Measurements from ENCODE around the gene TMEM250.

The TMEM250 gene

DNA sequence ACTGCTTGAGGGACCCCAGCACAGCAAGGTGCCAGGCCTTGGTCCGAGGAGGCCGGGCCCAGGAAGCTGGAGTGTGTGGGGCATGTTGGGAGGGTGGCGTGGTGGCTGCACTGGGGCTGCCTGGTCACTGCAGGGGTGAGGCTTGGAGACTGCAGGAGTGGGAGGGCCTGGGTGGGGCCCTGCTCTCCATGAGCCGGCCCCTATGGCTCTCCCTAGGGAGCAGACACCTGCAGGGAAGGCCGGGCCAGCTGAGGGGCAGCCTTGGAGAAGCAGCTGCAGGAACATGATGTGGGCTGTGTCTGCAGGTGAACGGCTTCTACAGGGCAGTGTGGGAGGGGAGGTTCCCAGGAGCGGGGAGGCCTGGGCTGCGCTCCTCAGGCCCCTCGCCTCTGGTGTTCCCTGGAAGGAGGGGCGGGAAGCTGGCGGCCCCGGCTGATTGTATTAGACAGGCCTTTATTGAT is 41.7 kb upstream of the TMEM250 start:
- H3K4me2 ChIP-seq (ENCODE audit: low read length, poor library complexity, severe bottlenecking): no peak overlapping the region
- 79% methylated on average over 8 of the region's 12 CpGs for WGBS

DNA sequence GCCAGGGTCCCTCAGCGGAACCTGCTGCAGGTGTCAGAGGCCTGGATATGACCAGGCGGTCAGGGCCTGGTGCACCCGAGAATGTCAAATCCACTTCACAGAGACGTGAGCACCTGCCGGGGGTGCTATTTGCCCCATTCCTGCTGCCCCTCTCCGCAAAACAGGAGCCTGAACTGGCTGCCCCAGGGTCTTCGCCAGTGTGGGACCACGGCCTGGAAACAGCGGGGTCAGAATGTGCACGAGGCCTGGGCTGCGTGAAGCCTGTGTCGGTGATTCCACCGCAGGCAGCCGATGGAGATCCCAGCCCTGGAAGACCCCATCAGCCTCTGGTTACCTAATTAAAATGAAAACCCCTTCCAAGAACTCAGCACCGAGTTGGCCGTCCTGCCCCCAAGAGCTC is 41.2 kb upstream of the TMEM250 start:
- Histone ChIP-seq H3K4me1 (ENCODE audit: control insufficient read depth, insufficient read depth, low read depth, low read length) (peaks cover 10% of the 10 kb centered on the region), H3K79me1 (replicated peaks; ENCODE audit: low read length, poor library complexity, severe bottlenecking) (no peaks in the 10 kb centered on the region), H2AFZ (ENCODE audit: low read depth, low read length) (no peak overlapping the region), H3K27ac (ENCODE audit: low read length, poor library complexity, severe bottlenecking) (no peak overlapping the region), H2BK120ac (ENCODE audit: low read depth, low read length) (no peak overlapping the region), H3K27me3 (ENCODE audit: control insufficient read depth in 1 of 2, insufficient read depth in 1 of 2, low read length in 2 of 2) (peaks cover 43 to 75% of the 10 kb centered on the region in 2 experiments), H3K14ac (ENCODE audit: low read length in 2 of 2) (no peak overlapping the region), H3K9me3 (ENCODE audit: control insufficient read depth, low read length) (peaks cover 5% of the 10 kb centered on the region), H3K9ac (ENCODE audit: low read length) (no peak overlapping the region), H3K4ac (ENCODE audit: low read depth in 1 of 2, low read length in 2 of 2) (no peak overlapping the region), H3K4me2 (ENCODE audit: low read length, poor library complexity, severe bottlenecking) (no peak overlapping the region), H2BK15ac (ENCODE audit: low read depth, poor library complexity, severe bottlenecking) (no peak overlapping the region), H4K8ac (ENCODE audit: low read length) (no peak overlapping the region), H3K23ac (ENCODE audit: low read length in 2 of 2) (no peak overlapping the region), H2BK12ac (ENCODE audit: low read length in 2 of 2) (no peak overlapping the region), H2BK5ac (ENCODE audit: low read depth, low read length, poor library complexity, severe bottlenecking) (no peak overlapping the region), H3K36me3 (ENCODE audit: control insufficient read depth in 1 of 2, insufficient read depth in 2 of 2, low read depth in 1 of 2, low read length in 2 of 2) (no peaks in the 10 kb centered on the region), H4K91ac (ENCODE audit: low read length) (no peak overlapping the region), H3K18ac (ENCODE audit: low read depth in 1 of 2, low read length in 2 of 2) (no peak overlapping the region), H3K4me3 (ENCODE audit: insufficient read depth in 1 of 2, low read depth in 1 of 2, low read length in 2 of 2) (no peak overlapping the region), H2AK5ac (ENCODE audit: low read length, severe bottlenecking) (no peak overlapping the region)
- WGBS: 86% methylated on average over 16 of the region's 16 CpGs
- DNase-seq: no peak

More for the DNA sequence above, 41.7 kb upstream of the TMEM250 start:
- no peak overlapping the region for H3K27ac ChIP-seq (ENCODE audit: low read length, poor library complexity, severe bottlenecking)
- H3K23ac ChIP-seq (ENCODE audit: low read length in 2 of 2): no peak overlapping the region
- no peak overlapping the region for H4K8ac ChIP-seq (ENCODE audit: low read length)
- H2BK120ac ChIP-seq (ENCODE audit: low read depth, low read length): no peak overlapping the region
- peaks cover 10% of the 10 kb centered on the region for H3K4me1 ChIP-seq (ENCODE audit: control insufficient read depth, insufficient read depth, low read depth, low read length)
- H3K27me3 ChIP-seq (ENCODE audit: control insufficient read depth in 1 of 2, insufficient read depth in 1 of 2, low read length in 2 of 2): peaks cover 38 to 70% of the 10 kb centered on the region in 2 experiments
- H4K91ac ChIP-seq (ENCODE audit: low read length): no peak overlapping the region
- H3K9ac ChIP-seq (ENCODE audit: low read length): no peak overlapping the region
- no peak overlapping the region for H2BK12ac ChIP-seq (ENCODE audit: low read length in 2 of 2)
- H2BK5ac ChIP-seq (ENCODE audit: low read depth, low read length, poor library complexity, severe bottlenecking): no peak overlapping the region
- H3K4ac ChIP-seq (ENCODE audit: low read depth in 1 of 2, low read length in 2 of 2): no peak overlapping the region
- no peak overlapping the region for H2BK15ac ChIP-seq (ENCODE audit: low read depth, poor library complexity, severe bottlenecking)
- H3K36me3 ChIP-seq (ENCODE audit: control insufficient read depth in 1 of 2, insufficient read depth in 2 of 2, low read depth in 1 of 2, low read length in 2 of 2): no peaks in the 10 kb centered on the region
- no peak overlapping the region for H2AFZ ChIP-seq (ENCODE audit: low read depth, low read length)
- no peaks in the 10 kb centered on the region for H3K79me1 ChIP-seq (replicated peaks; ENCODE audit: low read length, poor library complexity, severe bottlenecking)
- H3K18ac ChIP-seq (ENCODE audit: low read depth in 1 of 2, low read length in 2 of 2): no peak overlapping the region
- no peak overlapping the region for H3K4me3 ChIP-seq (ENCODE audit: insufficient read depth in 1 of 2, low read depth in 1 of 2, low read length in 2 of 2)
- no peak for DNase-seq
- H3K9me3 ChIP-seq (ENCODE audit: control insufficient read depth, low read length): peaks cover 5% of the 10 kb centered on the region
- H3K14ac ChIP-seq (ENCODE audit: low read length in 2 of 2): no peak overlapping the region
- no peak overlapping the region for H2AK5ac ChIP-seq (ENCODE audit: low read length, severe bottlenecking)

DNA sequence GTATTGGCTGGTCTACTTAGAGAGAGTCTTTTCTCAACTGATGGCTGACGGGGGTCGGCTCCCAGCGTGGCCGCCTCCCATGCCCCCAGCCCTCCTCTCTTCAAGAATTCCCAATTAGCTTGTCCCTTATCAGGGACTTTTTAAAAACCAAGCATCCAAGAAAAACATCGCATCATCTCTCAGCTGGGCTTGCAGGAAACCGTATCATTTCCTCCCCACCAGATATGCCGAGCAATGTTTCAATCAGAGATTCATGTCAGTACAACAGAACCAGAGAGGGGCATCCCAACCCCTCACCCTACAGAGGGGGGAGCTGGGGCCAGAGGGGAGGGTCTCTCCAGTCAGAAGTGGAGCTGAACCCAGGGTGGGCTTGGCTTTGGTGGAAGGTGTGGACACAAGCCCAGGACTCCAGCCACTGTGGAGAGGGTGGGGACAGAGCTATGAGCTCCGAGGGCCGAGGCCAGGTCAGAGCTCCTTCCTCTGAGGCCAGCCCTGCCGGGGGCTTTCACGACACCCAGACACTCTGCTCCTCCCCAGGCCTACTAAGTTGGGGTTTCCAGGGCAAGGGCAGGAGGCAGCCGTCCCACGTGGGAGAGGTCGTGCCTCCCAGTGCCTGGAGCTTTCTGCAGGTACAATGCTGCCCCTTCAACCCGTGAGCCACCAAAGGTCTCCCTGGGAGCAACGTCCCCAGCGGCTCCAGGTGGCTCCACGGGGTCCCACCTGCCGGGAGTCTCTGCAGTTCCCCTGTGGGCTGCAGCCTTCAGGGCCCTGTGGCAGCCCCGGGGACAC is 39.0 kb upstream of the TMEM250 start:
- peaks cover 10% of the 10 kb centered on the region for H3K4me1 ChIP-seq (ENCODE audit: control insufficient read depth, insufficient read depth, low read depth, low read length)
- H3K27ac ChIP-seq (ENCODE audit: low read length, poor library complexity, severe bottlenecking): no peak overlapping the region
- no peaks in the 10 kb centered on the region for H3K9me3 ChIP-seq (ENCODE audit: control insufficient read depth, low read length)
- no peak for DNase-seq
- H3K79me1 ChIP-seq (replicated peaks; ENCODE audit: low read length, poor library complexity, severe bottlenecking): no peaks in the 10 kb centered on the region
- H3K23ac ChIP-seq (ENCODE audit: low read length in 2 of 2): no peak overlapping the region
- no peak overlapping the region for H3K4me3 ChIP-seq (ENCODE audit: insufficient read depth in 1 of 2, low read depth in 1 of 2, low read length in 2 of 2)
- H4K91ac ChIP-seq (ENCODE audit: low read length): no peak overlapping the region
- no peak overlapping the region for H3K9ac ChIP-seq (ENCODE audit: low read length)
- no peak overlapping the region for H2BK12ac ChIP-seq (ENCODE audit: low read length in 2 of 2)
- no peak overlapping the region for H4K8ac ChIP-seq (ENCODE audit: low read length)
- H2BK5ac ChIP-seq (ENCODE audit: low read depth, low read length, poor library complexity, severe bottlenecking): no peak overlapping the region
- H3K18ac ChIP-seq (ENCODE audit: low read depth in 1 of 2, low read length in 2 of 2): no peak overlapping the region
- no peak overlapping the region for H2AK5ac ChIP-seq (ENCODE audit: low read length, severe bottlenecking)
- H2AFZ ChIP-seq (ENCODE audit: low read depth, low read length): no peak overlapping the region
- H3K36me3 ChIP-seq (ENCODE audit: control insufficient read depth in 1 of 2, insufficient read depth in 2 of 2, low read depth in 1 of 2, low read length in 2 of 2): no peaks in the 10 kb centered on the region
- 83% methylated on average over 20 of the region's 20 CpGs for WGBS
- no peak overlapping the region for H2BK15ac ChIP-seq (ENCODE audit: low read depth, poor library complexity, severe bottlenecking)
- no peak overlapping the region for H2BK120ac ChIP-seq (ENCODE audit: low read depth, low read length)
- H3K4me2 ChIP-seq (ENCODE audit: low read length, poor library complexity, severe bottlenecking): no peak overlapping the region
- H3K27me3 ChIP-seq (ENCODE audit: control insufficient read depth in 1 of 2, insufficient read depth in 1 of 2, low read length in 2 of 2): peaks cover 43 to 86% of the 10 kb centered on the region in 2 experiments
- H3K14ac ChIP-seq (ENCODE audit: low read length in 2 of 2): peak overlapping the region in 1 of 2 experiments; percentile 46
- no peak overlapping the region for H3K4ac ChIP-seq (ENCODE audit: low read depth in 1 of 2, low read length in 2 of 2)

DNA sequence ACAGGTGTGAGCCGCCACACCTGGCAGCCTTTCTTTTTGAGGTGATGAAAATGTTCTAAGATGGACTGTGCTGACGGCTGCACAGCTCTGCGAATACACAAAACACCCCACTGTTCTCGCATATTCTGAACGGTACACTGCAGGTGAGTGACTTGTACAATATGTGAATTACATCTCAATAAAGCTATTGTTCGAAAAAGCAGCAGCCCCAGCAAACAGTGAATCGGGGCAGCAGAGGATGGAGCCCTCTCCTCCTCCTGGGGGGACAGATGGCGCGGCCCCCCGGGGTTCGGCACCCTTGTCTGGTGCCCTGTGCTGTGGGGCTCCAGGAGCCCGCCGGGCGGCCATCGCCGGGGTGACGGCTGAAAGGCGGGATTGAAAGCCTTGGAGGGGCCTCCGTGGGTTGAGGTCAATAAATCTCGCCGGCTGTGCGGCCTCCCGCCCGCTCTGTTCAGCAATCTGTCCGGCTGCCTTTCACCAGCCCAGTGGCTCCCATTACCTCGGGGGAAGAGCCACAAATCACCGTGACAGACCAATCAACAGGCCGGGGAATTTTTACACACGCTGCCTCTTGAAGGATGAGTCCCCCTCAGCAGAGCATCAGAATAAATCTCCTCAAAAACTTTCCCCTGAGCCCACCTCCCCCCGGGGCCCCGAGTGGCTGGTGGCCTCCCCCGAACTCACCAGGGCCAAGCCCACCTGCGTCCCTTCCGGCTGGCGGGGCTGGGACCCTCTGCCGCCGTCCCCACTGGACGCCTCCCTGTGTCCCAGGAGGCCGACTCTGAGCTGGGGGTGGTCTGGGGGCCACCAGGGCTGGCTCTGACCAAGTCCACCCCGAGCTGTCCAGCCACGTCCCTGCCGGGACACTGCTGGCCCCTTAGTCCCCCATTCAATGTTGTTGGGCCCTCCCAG is 37.8 kb upstream of the TMEM250 start:
- no peaks in the 10 kb centered on the region for H3K36me3 ChIP-seq (ENCODE audit: control insufficient read depth in 1 of 2, insufficient read depth in 2 of 2, low read depth in 1 of 2, low read length in 2 of 2)
- H3K79me1 ChIP-seq (replicated peaks; ENCODE audit: low read length, poor library complexity, severe bottlenecking): no peaks in the 10 kb centered on the region
- H3K9me3 ChIP-seq (ENCODE audit: control insufficient read depth, low read length): no peaks in the 10 kb centered on the region
- WGBS: 66% methylated on average over 40 of the region's 42 CpGs
- no peak overlapping the region for H3K14ac ChIP-seq (ENCODE audit: low read length in 2 of 2)
- peaks cover 40 to 83% of the 10 kb centered on the region in 2 experiments for H3K27me3 ChIP-seq (ENCODE audit: control insufficient read depth in 1 of 2, insufficient read depth in 1 of 2, low read length in 2 of 2)
- H3K18ac ChIP-seq (ENCODE audit: low read depth in 1 of 2, low read length in 2 of 2): no peak overlapping the region
- no peak overlapping the region for H2AFZ ChIP-seq (ENCODE audit: low read depth, low read length)
- no peak overlapping the region for H3K4me3 ChIP-seq (ENCODE audit: insufficient read depth in 1 of 2, low read depth in 1 of 2, low read length in 2 of 2)
- no peak overlapping the region for H2BK5ac ChIP-seq (ENCODE audit: low read depth, low read length, poor library complexity, severe bottlenecking)
- no peak overlapping the region for H3K9ac ChIP-seq (ENCODE audit: low read length)
- no peak for DNase-seq
- H4K91ac ChIP-seq (ENCODE audit: low read length): no peak overlapping the region
- H3K4ac ChIP-seq (ENCODE audit: low read depth in 1 of 2, low read length in 2 of 2): no peak overlapping the region
- H3K23ac ChIP-seq (ENCODE audit: low read length in 2 of 2): no peak overlapping the region
- H4K8ac ChIP-seq (ENCODE audit: low read length): no peak overlapping the region
- no peak overlapping the region for H2BK12ac ChIP-seq (ENCODE audit: low read length in 2 of 2)
- no peak overlapping the region for H3K27ac ChIP-seq (ENCODE audit: low read length, poor library complexity, severe bottlenecking)
- H2AK5ac ChIP-seq (ENCODE audit: low read length, severe bottlenecking): no peak overlapping the region
- H2BK120ac ChIP-seq (ENCODE audit: low read depth, low read length): no peak overlapping the region
- peaks cover 10% of the 10 kb centered on the region for H3K4me1 ChIP-seq (ENCODE audit: control insufficient read depth, insufficient read depth, low read depth, low read length)
- H2BK15ac ChIP-seq (ENCODE audit: low read depth, poor library complexity, severe bottlenecking): no peak overlapping the region
- H3K4me2 ChIP-seq (ENCODE audit: low read length, poor library complexity, severe bottlenecking): no peak overlapping the region
